Liver (tissue), 9 donors: ENCODE data around the gene GPR52. TPM values are rescaled to one million over a fixed set of nuclear protein-coding genes. Genes with fewer than 3 reads are reported as not detected.

Source experiments
- DNase-seq: peaks from one replicate; pipeline ENCODE4 v3.0.0-alpha.2; 2017; ENCODE audit warnings: low spot score
- H3K27ac ChIP-seq, 2 donors: one replicate each; pipeline ENCODE4 v1.7.0; 2013; ENCODE audit warnings: inconsistent platforms in 2 of 2, low read length in 2 of 2, control low read depth in 1 of 2, low read depth in 1 of 2, mild to moderate bottlenecking in 1 of 2
- H3K27me3 ChIP-seq, 4 donors: one replicate each; pipeline versions ENCODE4 v1.6.1 to v1.7.0; 2013; ENCODE audit warnings: low read length in 3 of 4, inconsistent platforms in 1 of 4, mild to moderate bottlenecking in 1 of 4, moderate library complexity in 1 of 4; ENCODE audit not compliant: control insufficient read depth in 4 of 4, insufficient read depth in 4 of 4
- H3K36me3 ChIP-seq, 4 donors: one replicate each; pipeline versions ENCODE4 v1.6.1 to v1.7.0; 2013; ENCODE audit warnings: low read length in 3 of 4, mild to moderate bottlenecking in 3 of 4, low read depth in 1 of 4, moderate library complexity in 1 of 4; ENCODE audit not compliant: control insufficient read depth in 4 of 4, insufficient read depth in 3 of 4
- H3K4me1 ChIP-seq, 4 donors: one replicate each; pipeline versions ENCODE4 v1.6.1 to v1.7.0; 2013; ENCODE audit warnings: low read length in 3 of 4, mild to moderate bottlenecking in 3 of 4, moderate library complexity in 1 of 4; ENCODE audit not compliant: control insufficient read depth in 4 of 4, insufficient read depth in 4 of 4
- H3K4me3 ChIP-seq, 3 donors: one replicate each; pipeline versions ENCODE4 v1.6.1 to v1.7.0; 2013; ENCODE audit warnings: low read length in 3 of 3, control low read depth in 1 of 3, low read depth in 1 of 3, mild to moderate bottlenecking in 1 of 3
- H3K9ac ChIP-seq, 2 donors: one replicate each; pipeline ENCODE4 v1.7.0; 2013; ENCODE audit warnings: low read length in 2 of 2, mild to moderate bottlenecking in 2 of 2, moderate library complexity in 2 of 2, control low read depth in 1 of 2, low read depth in 1 of 2
- H3K9me3 ChIP-seq, 4 donors: one replicate each; pipeline versions ENCODE4 v1.6.1 to v1.7.0; 2013; ENCODE audit warnings: low read length in 3 of 4; ENCODE audit not compliant: control insufficient read depth in 4 of 4
- ATF3 ChIP-seq: IDR thresholded peaks from 2 replicates; pipeline ENCODE4 v1.6.1; 2016; ENCODE audit warnings: antibody characterized with exemption
- CTCF ChIP-seq: fragments of 150-350 bp; IDR thresholded peaks from 2 replicates; pipeline ENCODE4 v1.5.1; 2017; ENCODE audit warnings: improper control_type of control experiment, low read depth, low read length; ENCODE audit not compliant: missing input control
- EGR1 ChIP-seq, 2 donors: IDR thresholded peaks; 2 replicates each; pipeline ENCODE4 v1.6.1; 2016 to 2018; ENCODE audit warnings: antibody characterized with exemption in 2 of 2, low read depth in 2 of 2
- JUND ChIP-seq, 2 donors: IDR thresholded peaks; 2 replicates each; pipeline ENCODE4 v1.6.1; 2016; ENCODE audit warnings: antibody characterized with exemption in 2 of 2
- MAX ChIP-seq: IDR thresholded peaks from 2 replicates; pipeline ENCODE4 v1.6.1; 2016; ENCODE audit warnings: antibody characterized with exemption
- NR2F2 ChIP-seq: IDR thresholded peaks from 2 replicates; pipeline ENCODE4 v1.6.1; 2016; ENCODE audit warnings: antibody characterized with exemption
- RAD21 ChIP-seq, 2 donors: IDR thresholded peaks; 2 replicates each; pipeline ENCODE4 v1.6.1; 2016; ENCODE audit warnings: antibody characterized with exemption in 2 of 2, mild to moderate bottlenecking in 2 of 2
- REST ChIP-seq: IDR thresholded peaks from 2 replicates; pipeline ENCODE4 v1.6.1; 2016; ENCODE audit warnings: antibody characterized with exemption, mild to moderate bottlenecking
- SP1 ChIP-seq: IDR thresholded peaks from 2 replicates; pipeline ENCODE4 v1.6.1; 2018; ENCODE audit warnings: antibody characterized with exemption, mild to moderate bottlenecking
- ZBTB33 ChIP-seq: IDR thresholded peaks from 2 replicates; pipeline ENCODE4 v1.6.1; 2016; ENCODE audit warnings: antibody characterized with exemption
- WGBS: extraction: QIAGEN DNeasy Blood & Tissue Kit; methylation state at CpG from one replicate; pipeline ENCODE4 v1.1.7; 2013; 5-methylcytosine and 5-hydroxymethylcytosine counted together
- polyA plus RNA-seq, 2 donors: library from polyadenylated mRNA; stranded (reverse) in 1 of 2; unstranded in 1 of 2; fragments of 200-250 nt in 1 of 2; fragments of >200 nt in 1 of 2; fragmentation: Nextera tagmentation in 1 of 2; extraction: Ambion mirVana in 1 of 2; gene quantifications; one replicate each; pipeline versions ENCODE4 v1.2.1 to v1.2.3, GENCODE V29; 2013 to 2015
- total RNA-seq, 2 donors: library from RNA; depleted of rRNA; stranded (reverse); fragments of >200 nt; gene quantifications; one replicate each; pipeline ENCODE4 v1.2.3, GENCODE V29; 2014
- donor health status: healthy.
- donor health status: healthy.
- donor health status: healthy.
- donor health status: healthy.
- donor health status: healthy.

The GPR52 gene
- total and polyA plus RNA-seq, 4 donors: 1.3 to 4.8 TPM; not detected in 2

GRCh38 chr1:174469687-174470086 lies 21.9 kb downstream of the GPR52 start:
- Histone ChIP-seq H3K27me3 (no peaks in the 10 kb centered on the region), H3K4me3 (no peak overlapping the region), H3K36me3 (no peaks in the 10 kb centered on the region), H3K9ac (no peak overlapping the region), H3K4me1 (no peaks in the 10 kb centered on the region), H3K9me3 (no peaks in the 10 kb centered on the region), H3K27ac (no peak overlapping the region)
- DNase-seq: no peak
- 57% methylated on average over 1 of the region's 1 CpG for WGBS
- TF ChIP-seq NR2F2: no peak
- TF ChIP-seq EGR1 (IDR thresholded peaks at IDR 0.05; ENCODE audit: low read depth in 2 of 2): no peak
- TF ChIP-seq ZBTB33: no peak
- no peak for TF ChIP-seq REST
- no peak for TF ChIP-seq SP1
- no peak for TF ChIP-seq RAD21 (IDR thresholded peaks at IDR 0.05)
- TF ChIP-seq JUND (IDR thresholded peaks at IDR 0.05): no peak
- no peak for TF ChIP-seq ATF3
- no peak for TF ChIP-seq CTCF

GRCh38 chr1:174479281-174479680 lies 31.5 kb downstream of the GPR52 start:
- Histone ChIP-seq H3K4me3 (no peak overlapping the region), H3K9ac (no peak overlapping the region), H3K27ac (no peak overlapping the region), H3K36me3 (no peaks in the 10 kb centered on the region), H3K9me3 (no peaks in the 10 kb centered on the region), H3K4me1 (no peaks in the 10 kb centered on the region), H3K27me3 (no peaks in the 10 kb centered on the region)
- WGBS: 99% methylated on average over 1 of the region's 1 CpG
- no peak for DNase-seq
- TF ChIP-seq EGR1 (IDR thresholded peaks at IDR 0.05; ENCODE audit: low read depth in 2 of 2) (no peak), MAX (no peak), JUND (IDR thresholded peaks at IDR 0.05) (no peak)
